BJ (cell line): ENCODE data around the gene GRK2. TPM values are rescaled to one million over a fixed set of nuclear protein-coding genes. Genes with fewer than 3 reads are reported as not detected.
"Not testable (repeated sequence)": the region's sequence is repeated elsewhere in the genome, so short reads cannot be mapped to it uniquely, and the experiment has no call there.

Experiments used
- CTCF ChIA-PET: fragments of 350-600 bp; formaldehyde crosslinking; extraction: SDS; loops from one replicate; lab custom pipeline; 2021; ENCODE audit warnings: antibody characterized with exemption, inconsistent platforms; lab: Yijun Ruan, JAX
- POLR2A ChIA-PET: fragments of 300-600 bp; sonication (Branson Sonifier 250); formaldehyde crosslinking; extraction: SDS; loops from one replicate; lab custom pipeline; 2021; ENCODE audit warnings: antibody characterized with exemption; lab: Charles Lee
- DNase-seq: peaks from one replicate; pipeline ENCODE4 v3.0.0-alpha.2; 2011; ENCODE audit warnings: low read depth
- H3K27me3 ChIP-seq: 2 replicates; pipeline ENCODE4 v1.6.0; 2011; ENCODE audit warnings: low read length; ENCODE audit not compliant: control insufficient read depth, insufficient read depth
- H3K36me3 ChIP-seq: 2 replicates; pipeline ENCODE4 v1.5.1; 2011; ENCODE audit warnings: low read length; ENCODE audit not compliant: control insufficient read depth, insufficient read depth
- H3K4me3 ChIP-seq: 2 replicates; pipeline ENCODE4 v1.5.1; 2011; ENCODE audit warnings: low read depth, mild to moderate bottlenecking, control low read depth, low read length
- polyA plus RNA-seq: library from polyadenylated mRNA; depleted of rRNA; stranded (reverse); fragments of >200 nt; gene quantifications from 2 replicates; pipeline ENCODE4 v1.2.3, GENCODE V29; 2011
- TF ChIP-seq, protein P1 (sequence below): IDR thresholded peaks from 2 replicates; pipeline ENCODE4 v1.5.1; 2011; ENCODE audit warnings: low read depth, mild to moderate bottlenecking, control low read depth, inconsistent platforms, low read length, moderate library complexity; ENCODE audit not compliant: insufficient read depth

GRK2 gene
- polyA plus RNA-seq, 1 experiment = 31.2 TPM

GRCh38 chr11:67317888-67318555 is 51.7 kb downstream of the GRK2 start:
- ChIA-PET POLR2A (interaction anchor here (1.0 kb wide), 1 partner anchor 15 kb away, joined by 3 read pairs; the partner anchor contains the start of gene SSH3), CTCF (interaction anchor here (0.6 to 11.2 kb wide), 39 partner anchors 8 to 951 kb away, joined by 3 to 133 read pairs (median 8); partner anchors contain the start of genes ANKRD13D, GRK2, POLD4 and RAD9A)
- DNase-seq = no peak
- Histone ChIP-seq H3K27me3 (no peaks in the 10 kb centered on the region), H3K4me3 (peak overlapping the region; percentile 83), H3K36me3 (no peaks in the 10 kb centered on the region)
- TF ChIP-seq, protein P1, sequence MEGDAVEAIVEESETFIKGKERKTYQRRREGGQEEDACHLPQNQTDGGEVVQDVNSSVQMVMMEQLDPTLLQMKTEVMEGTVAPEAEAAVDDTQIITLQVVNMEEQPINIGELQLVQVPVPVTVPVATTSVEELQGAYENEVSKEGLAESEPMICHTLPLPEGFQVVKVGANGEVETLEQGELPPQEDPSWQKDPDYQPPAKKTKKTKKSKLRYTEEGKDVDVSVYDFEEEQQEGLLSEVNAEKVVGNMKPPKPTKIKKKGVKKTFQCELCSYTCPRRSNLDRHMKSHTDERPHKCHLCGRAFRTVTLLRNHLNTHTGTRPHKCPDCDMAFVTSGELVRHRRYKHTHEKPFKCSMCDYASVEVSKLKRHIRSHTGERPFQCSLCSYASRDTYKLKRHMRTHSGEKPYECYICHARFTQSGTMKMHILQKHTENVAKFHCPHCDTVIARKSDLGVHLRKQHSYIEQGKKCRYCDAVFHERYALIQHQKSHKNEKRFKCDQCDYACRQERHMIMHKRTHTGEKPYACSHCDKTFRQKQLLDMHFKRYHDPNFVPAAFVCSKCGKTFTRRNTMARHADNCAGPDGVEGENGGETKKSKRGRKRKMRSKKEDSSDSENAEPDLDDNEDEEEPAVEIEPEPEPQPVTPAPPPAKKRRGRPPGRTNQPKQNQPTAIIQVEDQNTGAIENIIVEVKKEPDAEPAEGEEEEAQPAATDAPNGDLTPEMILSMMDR = no peak

DNA sequence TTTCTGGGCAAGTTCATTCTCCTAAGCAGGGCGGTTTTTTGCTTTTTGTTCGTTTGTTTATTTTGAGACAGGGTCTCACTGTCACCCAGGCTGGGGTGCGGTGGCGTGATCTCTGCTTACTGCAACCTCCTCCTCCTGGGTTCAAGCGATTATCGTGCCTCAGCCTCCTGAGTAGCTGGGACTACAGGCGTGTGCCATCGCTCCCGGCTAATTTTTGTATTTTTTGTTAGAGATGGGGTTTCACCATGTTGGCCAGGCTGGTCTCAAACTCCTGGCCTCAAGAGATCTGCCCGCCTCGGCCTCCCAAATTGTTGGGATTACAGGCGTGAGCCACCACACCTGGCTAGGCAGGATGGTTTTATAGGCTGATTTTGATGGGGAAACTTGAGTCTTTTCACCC is 52.6 kb downstream of the GRK2 start:
- POLR2A ChIA-PET, H3K36me3 ChIP-seq, H3K27me3 ChIP-seq, DNase-seq, H3K4me3 ChIP-seq: not testable (repeated sequence)
- CTCF ChIA-PET = interaction anchor here (0.6 to 11.2 kb wide), 5 partner anchors 28 to 327 kb away, joined by 4 to 133 read pairs (median 33); no protein-coding TSS in a partner anchor

GRCh38 chr11:67320011-67320410 is 53.7 kb downstream of the GRK2 start:
- Histone ChIP-seq H3K36me3 (no peaks in the 10 kb centered on the region), H3K27me3 (no peaks in the 10 kb centered on the region), H3K4me3 (no peak overlapping the region)
- DNase-seq = no peak
- POLR2A ChIA-PET = no interaction called here
- TF ChIP-seq, protein P1 = no peak
- CTCF ChIA-PET = interaction anchor here (0.8 to 11.2 kb wide), 6 partner anchors 15 to 62 kb away, joined by 3 to 133 read pairs (median 18); partner anchors contain the start of gene POLD4

- DNase-seq = no peak
- CTCF ChIA-PET = interaction anchor here (0.8 to 11.2 kb wide), 7 partner anchors 16 to 61 kb away, joined by 3 to 133 read pairs (median 4); partner anchors contain the start of gene POLD4
- POLR2A ChIA-PET = no interaction called here
- TF ChIP-seq, protein P1 = no peak
- Histone ChIP-seq H3K4me3 (no peak overlapping the region), H3K27me3 (no peaks in the 10 kb centered on the region), H3K36me3 (no peaks in the 10 kb centered on the region)
These were observed 54.4 kb downstream of the GRK2 start for GRCh38 chr11:67320691-67321090.

DNA sequence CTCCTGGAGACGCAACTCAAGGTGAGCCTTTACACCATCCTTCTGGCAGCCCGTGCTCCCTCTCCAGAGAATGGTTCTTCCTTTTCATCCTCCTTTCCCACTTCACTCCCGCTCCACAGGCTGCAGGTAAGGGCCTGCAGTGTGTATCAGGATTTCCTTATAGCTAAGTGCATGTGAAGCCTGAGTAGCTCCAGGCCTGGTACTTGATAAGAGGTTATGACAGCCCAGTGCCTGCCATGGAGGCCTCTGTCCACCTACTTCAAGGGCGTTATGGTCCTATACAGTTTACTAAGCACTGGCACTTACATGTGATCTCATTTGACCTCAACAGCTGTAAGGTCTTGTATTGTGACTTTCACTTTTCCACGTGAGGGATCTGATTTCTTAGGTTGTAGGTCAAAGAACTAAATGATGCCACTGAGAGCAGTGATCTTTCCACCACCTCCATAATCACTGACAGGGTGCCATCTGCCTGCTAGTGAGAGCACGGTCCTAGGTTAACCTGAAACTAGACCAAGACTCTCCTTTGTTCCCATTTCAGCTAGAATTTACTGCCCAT is 55.1 kb downstream of the GRK2 start:
- CTCF ChIA-PET = interaction anchor here (1.2 to 11.2 kb wide), 5 partner anchors 25 to 60 kb away, joined by 3 to 133 read pairs (median 33); no protein-coding TSS in a partner anchor
- TF ChIP-seq, protein P1 = no peak
- POLR2A ChIA-PET = no interaction called here
- no peak for DNase-seq
- Histone ChIP-seq H3K4me3 (no peak overlapping the region), H3K27me3 (no peaks in the 10 kb centered on the region), H3K36me3 (no peaks in the 10 kb centered on the region)
